ENCODE results near the gene CPPED1.

DNA sequence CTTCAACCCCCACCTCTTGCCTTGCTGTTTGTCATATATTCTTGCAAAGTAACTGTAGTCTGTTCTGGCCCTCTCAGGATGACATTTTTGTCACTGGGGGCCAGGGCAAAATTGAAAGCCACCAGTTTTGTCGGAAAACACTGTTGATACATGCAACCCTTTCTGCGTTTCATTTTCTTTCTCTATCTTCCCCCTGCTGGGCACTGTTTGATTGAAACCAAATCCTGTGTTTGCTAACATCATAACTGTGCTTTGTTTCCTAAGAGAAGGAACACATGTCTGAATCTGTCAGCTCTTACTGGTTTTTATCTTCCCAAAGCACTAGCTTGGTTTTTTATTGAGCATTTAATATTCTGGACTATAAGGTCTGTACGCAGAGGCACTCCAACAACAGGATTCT lies 11.7 kb upstream of the CPPED1 start:
- TF ChIP-seq CTCF (IDR thresholded peaks at IDR 0.05) (no peak), POLR2A (IDR thresholded peaks at IDR 0.05) (no peak), POLR2AphosphoS5 (IDR thresholded peaks at IDR 0.05) (no peak)

Measured in sigmoid colon (tissue), 4 donors.